HL-60/S4 (cell line): ENCODE data around the gene NUDT17.

Experiments
- in situ Hi-C: fragments of 300-500 bp; cut with MboI; formaldehyde crosslinking; loops from 2 replicates; pipeline ENCODE4 v1.14.3; 2022; ENCODE audit warnings: low sequenced_read_pairs

Gene NUDT17

GRCh38 chr1:145886816-145887215, 41.4 kb downstream of the NUDT17 start:
- in situ Hi-C loops = no loop called here

- in situ Hi-C loops = no loop called here
These were observed 42.2 kb downstream of the NUDT17 start for GRCh38 chr1:145887631-145888030.

DNA sequence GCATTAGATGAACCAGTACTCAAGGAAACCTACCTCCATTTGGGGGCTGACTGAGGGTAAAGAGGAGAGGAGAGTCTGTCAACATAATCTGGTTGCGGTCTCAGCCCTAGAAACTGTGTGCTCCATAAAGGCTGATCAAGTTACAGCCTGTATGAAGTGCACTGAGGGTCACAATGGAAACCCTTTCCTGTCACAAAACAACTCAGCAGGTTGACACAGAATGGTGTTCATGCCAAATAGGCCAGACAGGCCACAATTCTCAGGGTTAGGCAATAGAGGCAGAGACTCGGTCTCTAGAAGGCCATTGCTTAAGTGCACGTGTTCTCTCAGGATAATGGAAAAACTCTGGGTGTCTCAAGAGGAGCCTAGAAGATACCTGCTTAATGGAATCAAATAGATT, 44.3 kb downstream of the NUDT17 start:
- in situ Hi-C loops = loop anchor here (10.0 kb wide), 1 partner anchor 115 kb away; no protein-coding TSS in a partner anchor

GRCh38 chr1:145891143-145891542, 45.7 kb downstream of the NUDT17 start:
- in situ Hi-C loops = loop anchor here (10.0 kb wide), 1 partner anchor 114 kb away; no protein-coding TSS in a partner anchor

DNA sequence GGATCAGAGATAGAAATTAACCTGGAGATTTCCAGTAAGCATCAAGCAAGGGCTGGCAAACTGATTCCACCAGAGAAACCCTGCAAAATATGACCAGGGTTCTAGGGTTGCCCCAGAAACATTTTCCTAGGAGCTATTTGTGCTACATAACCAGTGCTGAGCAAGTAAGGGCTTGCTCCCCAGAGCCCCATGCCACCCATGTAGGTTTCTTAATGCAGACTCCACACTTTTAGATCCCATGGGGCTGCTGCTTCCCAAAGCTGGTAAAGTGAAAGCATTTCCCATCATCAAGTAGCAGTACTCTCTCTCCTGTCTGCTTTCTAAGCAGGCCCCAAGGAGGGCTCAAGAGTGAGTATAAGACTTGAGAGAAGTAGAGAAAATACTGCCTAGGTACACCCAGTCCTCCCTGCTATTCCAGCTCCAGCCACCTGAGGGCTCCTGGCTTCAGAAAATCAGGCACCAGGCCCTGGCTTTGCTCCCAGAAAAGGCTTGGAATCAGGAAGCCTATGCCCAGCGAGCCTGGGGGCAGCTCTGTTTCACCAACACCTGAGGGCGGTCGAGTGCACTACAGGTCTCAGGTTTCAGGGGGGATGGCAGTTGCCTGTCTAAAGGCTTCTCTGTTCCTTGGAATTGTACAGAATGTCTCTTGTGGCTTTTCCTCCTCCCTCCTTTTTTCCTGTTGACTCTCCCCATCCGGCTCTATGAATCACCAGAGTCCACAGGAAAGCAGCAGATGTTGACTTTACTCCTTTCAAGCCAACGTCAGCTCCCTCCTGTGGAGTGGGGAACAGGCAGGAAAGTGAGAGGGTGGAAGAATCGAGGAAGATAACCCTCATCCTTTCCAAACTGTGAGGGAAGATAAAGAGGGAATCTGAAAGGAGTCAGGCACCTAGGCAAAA, 46.4 kb downstream of the NUDT17 start:
- in situ Hi-C loops = loop anchor here (10.0 kb wide), 1 partner anchor 113 kb away; no protein-coding TSS in a partner anchor

DNA sequence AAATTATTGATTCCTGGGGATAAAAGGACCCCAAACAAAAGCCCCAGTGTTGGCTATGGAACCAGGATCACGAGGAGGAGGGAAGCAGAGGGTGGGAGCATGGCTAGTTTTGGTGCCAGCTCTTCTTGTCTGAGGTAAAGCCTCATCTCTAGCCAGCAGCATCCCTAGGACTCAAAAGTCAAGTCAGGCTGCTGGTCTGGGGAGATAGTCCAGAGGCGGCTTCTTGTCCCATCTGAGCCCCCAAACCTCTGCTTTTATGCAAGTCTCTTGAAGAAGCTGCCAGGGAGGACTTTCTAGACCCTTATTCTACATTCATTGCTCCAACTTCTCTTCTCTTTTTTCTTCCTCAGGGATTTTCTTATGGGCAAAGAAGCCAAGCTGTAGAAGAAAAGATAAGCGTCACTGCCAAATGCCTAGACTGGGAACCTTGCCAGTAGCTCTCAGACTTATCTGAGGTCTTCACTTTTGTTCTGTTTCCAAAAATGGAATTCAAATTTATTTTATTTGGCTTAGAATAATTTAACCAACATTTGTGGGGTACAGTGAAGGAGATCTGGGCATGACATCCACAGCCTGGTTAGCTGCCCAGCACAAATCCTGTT, 47.2 kb downstream of the NUDT17 start:
- in situ Hi-C loops = loop anchor here (10.0 kb wide), 1 partner anchor 112 kb away; no protein-coding TSS in a partner anchor

- in situ Hi-C loops = loop anchor here (10.0 kb wide), 1 partner anchor 111 kb away; no protein-coding TSS in a partner anchor
These were observed 48.1 kb downstream of the NUDT17 start for GRCh38 chr1:145893306-145894055.

DNA sequence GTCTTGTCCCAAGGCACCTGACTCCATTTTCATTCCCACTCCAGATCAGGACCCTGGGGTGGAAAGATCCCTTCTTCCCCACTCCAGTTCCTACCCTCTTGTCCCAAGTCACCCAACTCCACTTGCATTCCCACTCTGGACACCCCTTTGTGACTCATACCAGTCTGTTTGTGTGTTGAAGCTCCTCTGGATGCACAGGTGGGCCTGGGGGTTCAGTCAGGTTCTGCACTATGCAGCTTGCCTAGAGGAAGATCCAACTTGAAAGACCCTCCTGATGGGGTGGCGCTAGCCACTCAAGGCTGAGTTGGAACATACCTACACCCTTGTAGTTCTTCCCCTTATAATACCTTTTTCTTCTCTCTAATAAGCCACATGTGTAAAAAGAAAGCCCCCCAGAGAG, 50.0 kb downstream of the NUDT17 start:
- in situ Hi-C loops = loop anchor here (10.0 kb wide), 1 partner anchor 109 kb away; no protein-coding TSS in a partner anchor

GRCh38 chr1:145897969-145898368, 52.5 kb downstream of the NUDT17 start:
- in situ Hi-C loops = loop anchor here (10.0 kb wide), 1 partner anchor 107 kb away; no protein-coding TSS in a partner anchor
